ENCODE data around the gene LIMCH1. TPM values are rescaled to one million over a fixed set of nuclear protein-coding genes. Genes with fewer than 3 reads are reported as not detected.

Gene LIMCH1
- total and polyA plus RNA-seq, 2 of the 8 experiments (the other 6 are each of a cell fraction or from before 2014, with no cell fraction given) = 2.7 to 3.0 TPM

GRCh38 chr4:41638866-41639265 lies 100.9 kb downstream of the LIMCH1 start (continued):
- TF ChIP-seq CHD7 (IDR thresholded peaks at IDR 0.05; ENCODE audit: insufficient replicate concordance, low read length) (no peak), TAF1 (IDR thresholded peaks at IDR 0.05; ENCODE audit: low read depth, low read length) (no peak), E2F6 (IDR thresholded peaks at IDR 0.05) (no peak)
